ENCODE results near the gene TOX3.

Gene TOX3

GRCh38 chr16:52405441-52405840, 141.5 kb downstream of the TOX3 start:
- in situ Hi-C loops (cut with MboI; ENCODE audit: low sequenced_read_pairs): no loop called here

GRCh38 chr16:52404546-52404945, 142.4 kb downstream of the TOX3 start:
- in situ Hi-C loops (cut with MboI; ENCODE audit: low sequenced_read_pairs): no loop called here

- in situ Hi-C loops (cut with MboI; ENCODE audit: low sequenced_read_pairs): no loop called here
Observed at GRCh38 chr16:52399116-52399515, 147.8 kb downstream of the TOX3 start.

- in situ Hi-C loops (cut with MboI; ENCODE audit: low sequenced_read_pairs): no loop called here
Observed at GRCh38 chr16:52398491-52398960, 148.4 kb downstream of the TOX3 start.

GRCh38 chr16:52398021-52398420, 148.9 kb downstream of the TOX3 start:
- in situ Hi-C loops (cut with MboI; ENCODE audit: low sequenced_read_pairs): no loop called here

- in situ Hi-C loops (cut with MboI; ENCODE audit: low sequenced_read_pairs): no loop called here
Observed at GRCh38 chr16:52393448-52393847, 153.5 kb downstream of the TOX3 start.

GRCh38 chr16:52389045-52389444, 157.9 kb downstream of the TOX3 start:
- in situ Hi-C loops (cut with MboI; ENCODE audit: low sequenced_read_pairs): no loop called here
